ENCODE measurements around the gene RIC8B. TPM values are rescaled to one million over a fixed set of nuclear protein-coding genes. Genes with fewer than 3 reads are reported as not detected.

The RIC8B gene
- total and polyA plus RNA-seq, 2 of the 13 experiments (the other 11 are each of a cell fraction or from before 2014, with no cell fraction given), result 5.1 to 7.5 TPM

GRCh38 chr12:106910202-106910601, 135.7 kb downstream of the RIC8B start (continued):
- no peak for TF ChIP-seq ZNF574 (CRISPR knock-in tag; IDR thresholded peaks at IDR 0.05)
- no peak for TF ChIP-seq ZNF350 (CRISPR knock-in tag; IDR thresholded peaks at IDR 0.05; ENCODE audit: borderline replicate concordance, low read depth)
- TF ChIP-seq ZNF225 (CRISPR knock-in tag; IDR thresholded peaks at IDR 0.05), result no peak

GRCh38 chr12:106911581-106911980, 137.1 kb downstream of the RIC8B start:
- Histone ChIP-seq H2AFZ (ENCODE audit: low read length) (no peak overlapping the region), H3K79me2 (ENCODE audit: insufficient read depth, low read length) (no peaks in the 10 kb centered on the region), H3K4me1 (ENCODE audit: insufficient read depth, low read length) (peaks cover 26% of the 10 kb centered on the region), H3K4me2 (ENCODE audit: low read depth, low read length) (no peak overlapping the region), H3K36me3 (replicated peaks in 1 of 2; ENCODE audit: control insufficient read depth in 1 of 2, insufficient read depth in 2 of 2, low read length in 2 of 2) (no peaks in the 10 kb centered on the region), H3K27me3 (ENCODE audit: control insufficient read depth in 1 of 2, insufficient read depth in 2 of 2, low read length in 2 of 2) (peaks cover 1 to 6% of the 10 kb centered on the region in 2 experiments; a peak in 2 of 5 replicates), H3K9ac (ENCODE audit: insufficient read depth, low read depth, low read length) (no peak overlapping the region), H3K9me3 (ENCODE audit: low read length) (no peaks in the 10 kb centered on the region), H4K20me1 (ENCODE audit: insufficient read depth, low read length) (no peaks in the 10 kb centered on the region), H3K4me3 (replicated peaks in 1 of 3; ENCODE audit: insufficient read depth in 1 of 3, low read depth in 2 of 3, low read length in 3 of 3) (no peak overlapping the region), H3K27ac (ENCODE audit: extremely low read length, insufficient read depth, low read length) (no peak overlapping the region)
- in situ Hi-C loops (cut with HindIII; ENCODE audit: extremely low pct_ligation_motif_present, low pct_unique_long_range_greater_than_20kb), result no loop called here
- 55% methylated on average over 6 of the region's 6 CpGs for WGBS (ENCODE audit: low lambda C conversion rate)
- ChIA-PET POLR2A (no interaction called here), CTCF (ENCODE audit: low intra/inter-chr PET ratio, low total read pairs) (no interaction called here)
- no peak for ATAC-seq
- FAIRE-seq, result no peak
- intact Hi-C loops (cut with micrococcal nuclease; ENCODE audit: unreplicated experiment), result no loop called here
- no peak for DNase-seq (ENCODE audit: low spot score)
- no TSS peak for BruUV-seq (replicated peaks)
- TF ChIP-seq ZBTB26 (CRISPR knock-in tag; IDR thresholded peaks at IDR 0.05; ENCODE audit: borderline replicate concordance) (no peak), ZC3H13 (CRISPR knock-in tag; IDR thresholded peaks at IDR 0.05) (no peak), BCL6 (CRISPR knock-in tag; IDR thresholded peaks at IDR 0.05) (no peak), ZNF576 (CRISPR knock-in tag; IDR thresholded peaks at IDR 0.05) (no peak), PHB2 (IDR thresholded peaks at IDR 0.05; ENCODE audit: partially characterized antibody) (no peak), IKZF1 (IDR thresholded peaks at IDR 0.05) (no peak), ZNF274 (CRISPR knock-in tag; IDR thresholded peaks at IDR 0.05) (no peak), HOXA3 (CRISPR knock-in tag; IDR thresholded peaks at IDR 0.05) (no peak), IKZF5 (CRISPR knock-in tag; IDR thresholded peaks at IDR 0.05) (no peak), SOX6 (IDR thresholded peaks at IDR 0.05) (no peak), SOX6 (CRISPR knock-in tag; IDR thresholded peaks at IDR 0.05) (no peak), ATRX (CRISPR knock-in tag; IDR thresholded peaks at IDR 0.05; ENCODE audit: borderline replicate concordance) (no peak), ZHX1 (CRISPR knock-in tag; IDR thresholded peaks at IDR 0.05; ENCODE audit: low read depth) (no peak), SKI (IDR thresholded peaks at IDR 0.05; ENCODE audit: partially characterized antibody) (no peak), NFRKB (IDR thresholded peaks at IDR 0.05) (no peak)

All from HepG2 (cell line).